ENCODE data around the gene ABHD17A.

- TF ChIP-seq, protein P1, sequence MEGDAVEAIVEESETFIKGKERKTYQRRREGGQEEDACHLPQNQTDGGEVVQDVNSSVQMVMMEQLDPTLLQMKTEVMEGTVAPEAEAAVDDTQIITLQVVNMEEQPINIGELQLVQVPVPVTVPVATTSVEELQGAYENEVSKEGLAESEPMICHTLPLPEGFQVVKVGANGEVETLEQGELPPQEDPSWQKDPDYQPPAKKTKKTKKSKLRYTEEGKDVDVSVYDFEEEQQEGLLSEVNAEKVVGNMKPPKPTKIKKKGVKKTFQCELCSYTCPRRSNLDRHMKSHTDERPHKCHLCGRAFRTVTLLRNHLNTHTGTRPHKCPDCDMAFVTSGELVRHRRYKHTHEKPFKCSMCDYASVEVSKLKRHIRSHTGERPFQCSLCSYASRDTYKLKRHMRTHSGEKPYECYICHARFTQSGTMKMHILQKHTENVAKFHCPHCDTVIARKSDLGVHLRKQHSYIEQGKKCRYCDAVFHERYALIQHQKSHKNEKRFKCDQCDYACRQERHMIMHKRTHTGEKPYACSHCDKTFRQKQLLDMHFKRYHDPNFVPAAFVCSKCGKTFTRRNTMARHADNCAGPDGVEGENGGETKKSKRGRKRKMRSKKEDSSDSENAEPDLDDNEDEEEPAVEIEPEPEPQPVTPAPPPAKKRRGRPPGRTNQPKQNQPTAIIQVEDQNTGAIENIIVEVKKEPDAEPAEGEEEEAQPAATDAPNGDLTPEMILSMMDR (IDR thresholded peaks at IDR 0.05), result no peak
- TF ChIP-seq POLR2A (IDR thresholded peaks at IDR 0.05), result no peak
Observed at GRCh38 chr19:1855828-1856255, 29.5 kb downstream of the ABHD17A start.
